ENCODE measurements around the gene MISP.
"Not testable (repeated sequence)": the region's sequence is repeated elsewhere in the genome, so short reads cannot be mapped to it uniquely, and the experiment has no call there.

MISP gene

GRCh38 chr19:725461-726089 is 25.3 kb upstream of the MISP start:
- no peak for DNase-seq (ENCODE audit: low spot score)

- no peak for DNase-seq (ENCODE audit: low spot score)
Measured at GRCh38 chr19:726993-727956, 23.6 kb upstream of the MISP start.

- DNase-seq (ENCODE audit: low spot score): no peak
Measured at GRCh38 chr19:728011-728410, 22.9 kb upstream of the MISP start.

DNA sequence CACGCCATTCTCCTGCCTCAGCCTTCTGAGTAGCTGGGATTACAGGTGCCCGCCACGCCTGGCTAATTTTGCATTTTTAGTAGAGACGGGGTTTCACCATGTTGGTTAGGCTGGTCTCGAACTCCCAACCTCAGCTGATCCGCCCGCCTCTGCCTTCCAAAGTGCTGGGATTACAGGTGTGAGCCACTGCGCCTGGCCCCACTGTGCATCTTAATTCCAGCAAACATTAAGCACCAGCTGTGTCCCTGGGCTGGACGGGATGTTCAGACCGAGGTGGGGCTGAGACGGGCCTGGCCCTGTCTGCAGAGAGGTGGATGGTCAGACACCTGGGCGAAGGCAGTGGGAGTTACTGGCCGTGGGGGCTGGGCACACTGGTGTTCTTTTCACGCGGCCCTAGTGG is 21.3 kb upstream of the MISP start:
- DNase-seq (ENCODE audit: low spot score): not testable (repeated sequence)

- DNase-seq (ENCODE audit: low spot score): no peak
Measured at GRCh38 chr19:729965-730668, 20.8 kb upstream of the MISP start.

- DNase-seq (ENCODE audit: low spot score): no peak
Measured at GRCh38 chr19:731000-731399, 19.9 kb upstream of the MISP start.

- DNase-seq (ENCODE audit: low spot score): no peak
Measured at GRCh38 chr19:732148-733069, 18.5 kb upstream of the MISP start.

- DNase-seq (ENCODE audit: low spot score): no peak
Measured at GRCh38 chr19:734716-735115, 16.2 kb upstream of the MISP start.

DNA sequence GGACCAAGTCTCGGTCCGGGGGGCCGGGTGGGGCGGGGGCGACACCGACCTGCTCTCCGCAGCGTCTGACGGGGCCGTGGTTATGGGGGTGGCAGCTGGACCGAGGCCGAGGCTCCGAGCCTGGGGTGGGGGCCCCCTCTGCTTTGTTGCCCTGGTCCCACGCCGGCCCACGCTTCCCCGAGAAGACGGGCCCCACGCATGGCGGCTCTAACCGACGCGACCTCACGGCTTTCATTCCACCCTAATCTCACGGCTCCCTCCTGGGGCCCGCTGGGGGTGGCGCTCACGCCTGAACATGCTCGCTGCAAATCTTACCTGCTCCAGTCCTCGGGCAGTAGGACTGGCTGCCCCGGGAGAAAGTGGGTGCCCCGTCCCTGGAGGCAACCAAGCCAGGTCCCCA is 14.8 kb upstream of the MISP start:
- DNase-seq (ENCODE audit: low spot score): no peak

DNA sequence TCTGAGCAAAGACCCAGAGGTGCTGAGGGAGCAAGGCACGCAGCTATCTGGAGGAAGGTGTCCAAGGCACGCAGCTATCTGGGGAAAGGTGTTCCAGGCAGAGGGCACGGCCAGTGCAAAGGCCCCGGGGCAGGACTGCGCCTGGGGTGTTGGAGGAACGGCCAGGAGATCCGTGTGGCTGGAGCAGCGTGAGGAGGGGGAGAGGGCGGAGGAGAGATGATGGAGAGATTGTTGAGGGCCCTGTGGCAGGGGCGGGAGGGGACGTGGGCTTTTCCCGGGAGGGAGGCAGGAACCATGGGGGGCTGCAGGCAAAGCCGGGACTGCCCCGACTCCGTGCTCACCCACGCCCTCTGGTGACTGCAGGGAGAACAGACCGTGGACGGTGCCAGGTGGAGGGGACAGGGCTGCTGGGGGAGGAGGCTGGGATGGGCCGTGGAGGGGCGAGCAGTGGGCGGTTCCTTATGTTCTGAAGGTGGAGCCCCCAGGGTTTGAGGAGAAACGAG is 13.3 kb upstream of the MISP start:
- peak; percentile 80 for DNase-seq (ENCODE audit: low spot score)

- no peak for DNase-seq (ENCODE audit: low spot score)
Measured at GRCh38 chr19:738509-739128, 12.3 kb upstream of the MISP start.

DNA sequence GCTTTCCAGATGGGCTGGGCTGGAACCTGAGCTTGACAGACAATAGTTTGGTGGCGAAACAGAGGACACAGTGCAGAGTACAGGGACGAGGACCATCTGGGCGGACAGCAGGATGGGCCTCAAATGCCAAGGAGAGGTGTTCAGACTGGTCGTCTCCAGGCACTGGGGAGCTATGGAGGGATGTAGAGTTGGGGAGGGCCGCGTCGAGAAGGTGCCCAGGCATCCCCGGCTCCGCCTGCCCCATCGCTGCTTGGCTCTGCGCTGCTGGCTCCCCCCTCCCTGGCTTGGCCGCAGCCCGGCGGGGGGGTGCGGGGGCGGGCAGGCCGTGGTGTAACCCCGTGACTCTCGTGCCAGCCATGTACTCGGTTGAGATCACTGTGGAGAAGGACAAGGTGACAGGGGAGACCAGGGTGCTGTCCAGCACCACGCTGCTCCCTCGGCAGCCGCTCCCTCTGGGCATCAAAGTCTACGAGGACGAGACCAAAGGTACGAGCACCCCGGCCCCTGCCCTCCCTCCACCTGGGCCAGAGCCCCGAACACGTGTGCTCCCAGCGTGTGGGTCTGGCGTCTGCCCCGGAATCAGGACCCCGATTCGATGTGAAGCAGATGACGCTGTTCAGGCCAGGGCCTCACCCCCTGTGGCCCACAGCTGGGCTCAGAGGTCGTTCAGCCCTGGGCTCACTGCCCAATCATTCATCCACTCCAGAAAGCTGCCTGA is 10.8 kb upstream of the MISP start:
- no peak for DNase-seq (ENCODE audit: low spot score)

- DNase-seq (ENCODE audit: low spot score): not testable (repeated sequence)
Measured at GRCh38 chr19:740816-741505, 10.0 kb upstream of the MISP start.

DNA sequence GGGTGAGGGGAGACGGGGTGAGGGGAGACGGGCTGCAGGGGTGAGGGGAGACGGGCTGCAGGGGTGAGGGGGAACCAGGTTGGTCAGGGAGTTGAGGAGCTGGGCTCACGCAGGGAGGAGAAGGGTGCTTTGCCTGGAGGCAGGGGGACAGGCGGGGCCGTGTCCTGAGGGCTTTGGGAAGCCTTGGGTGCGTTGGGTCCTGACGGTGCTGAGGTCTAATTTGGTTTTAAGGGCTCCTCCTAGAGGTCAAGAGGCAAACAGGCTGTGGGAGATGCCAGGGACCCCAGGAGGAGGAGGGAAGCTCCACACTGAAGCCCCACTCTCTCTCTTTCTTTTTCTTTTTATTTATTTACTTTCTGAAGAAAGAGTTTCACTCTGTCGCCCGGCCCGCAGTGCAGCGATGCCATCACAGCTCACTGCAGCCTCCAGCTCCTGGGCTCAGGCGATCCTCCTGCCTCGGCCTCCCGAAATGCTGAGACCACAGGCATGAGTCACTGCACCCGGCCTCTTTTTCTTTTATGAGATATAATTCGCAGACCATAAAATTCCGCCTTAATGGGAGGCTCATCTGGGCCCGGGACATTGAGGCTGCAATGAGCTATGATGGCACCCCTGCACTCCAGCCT is 9.3 kb upstream of the MISP start:
- DNase-seq (ENCODE audit: low spot score): no peak

GRCh38 chr19:742540-743075 is 8.3 kb upstream of the MISP start:
- no peak for DNase-seq (ENCODE audit: low spot score)

- no peak for DNase-seq (ENCODE audit: low spot score)
Measured at GRCh38 chr19:743168-743687, 7.7 kb upstream of the MISP start.

DNA sequence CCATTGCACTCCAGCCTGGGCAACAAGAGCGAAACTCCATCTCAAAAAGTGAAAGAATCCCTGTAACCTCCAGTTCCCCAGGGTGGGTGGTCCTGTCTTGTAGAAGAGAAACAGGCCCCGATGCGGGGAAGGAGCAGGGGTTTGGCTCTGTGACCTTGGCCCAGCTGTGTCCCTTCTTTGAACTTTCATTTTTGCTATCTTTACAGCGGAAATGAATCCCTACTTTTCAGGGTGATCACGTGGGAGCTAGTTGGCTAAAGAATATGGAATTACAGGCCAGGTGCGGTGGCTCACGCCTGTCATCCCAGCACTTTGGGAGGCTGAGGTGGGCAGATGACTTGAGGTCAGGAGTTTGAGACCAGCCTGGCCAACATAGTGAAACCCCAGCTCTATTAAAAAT is 5.8 kb upstream of the MISP start:
- DNase-seq (ENCODE audit: low spot score): not testable (repeated sequence)

GRCh38 chr19:746208-746819 is 4.6 kb upstream of the MISP start:
- DNase-seq (ENCODE audit: low spot score): no peak

All from ecto neural progenitor cell (in vitro differentiated cells).